Suprapubic skin (tissue), 4 donors: Measurements from ENCODE around the gene MAMDC4. TPM values are rescaled to one million over a fixed set of nuclear protein-coding genes. Genes with fewer than 3 reads are reported as not detected.
"Not testable (repeated sequence)": the region's sequence is repeated elsewhere in the genome, so short reads cannot be mapped to it uniquely, and the experiment has no call there.

Source experiments
- DNase-seq, 2 donors: peaks; one replicate each; pipeline ENCODE4 v3.0.0-alpha.2; 2019; ENCODE audit warnings: low spot score in 2 of 2
- H3K27ac ChIP-seq: fragments of 200-600 bp; sonication (generic); one replicate; pipeline ENCODE4 v1.5.1; 2019
- H3K27me3 ChIP-seq: fragments of 200-600 bp; sonication (generic); one replicate; pipeline ENCODE4 v1.5.1; 2019
- H3K36me3 ChIP-seq: fragments of 200-600 bp; sonication (generic); one replicate; pipeline ENCODE4 v1.5.1; 2019
- H3K4me1 ChIP-seq: fragments of 200-600 bp; sonication (generic); one replicate; pipeline ENCODE4 v1.5.1; 2019
- H3K4me3 ChIP-seq: fragments of 200-600 bp; sonication (generic); one replicate; pipeline ENCODE4 v1.5.1; 2019; ENCODE audit warnings: mild to moderate bottlenecking
- H3K9me3 ChIP-seq: fragments of 200-600 bp; sonication (generic); one replicate; pipeline ENCODE4 v1.5.1; 2019
- EP300 ChIP-seq: sonication (generic); formaldehyde crosslinking; IDR thresholded peaks from one replicate; pipeline ENCODE4 v1.6.1; 2017; ENCODE audit warnings: antibody characterized with exemption
- POLR2A ChIP-seq, 2 donors: fragments of 450-650 bp; IDR thresholded peaks; one replicate each; pipeline ENCODE4 v1.6.1; 2017; ENCODE audit warnings: antibody characterized with exemption in 2 of 2, mild to moderate bottlenecking in 2 of 2, moderate library complexity in 2 of 2
- POLR2AphosphoS5 ChIP-seq, 3 donors: sonication (generic); formaldehyde crosslinking; IDR thresholded peaks; one replicate each; pipeline ENCODE4 v1.6.1; 2017; ENCODE audit warnings: antibody characterized with exemption in 3 of 3
- WGBS: methylation state at CpG from one replicate; pipeline ENCODE4 v1.1.5; 2018; 5-methylcytosine and 5-hydroxymethylcytosine counted together
- total RNA-seq, 4 donors: library from RNA; depleted of rRNA; stranded (reverse); fragments of >200 nt; gene quantifications; one replicate each; pipeline ENCODE4 v1.1.0, GENCODE V29; 2016
- TF ChIP-seq, protein P1 (sequence below), 2 donors: fragments of 200-600 bp in 1 of 2; fragments of 450-650 bp in 1 of 2; sonication (generic) in 1 of 2; IDR thresholded peaks; one replicate each; pipeline ENCODE4 v1.5.1; 2016 to 2019; ENCODE audit warnings: antibody characterized with exemption in 2 of 2, mild to moderate bottlenecking in 1 of 2, moderate library complexity in 1 of 2

MAMDC4 gene
- total RNA-seq, 4 donors from 2014 or later = 1.3 to 3.9 (median 1.8) TPM

DNA sequence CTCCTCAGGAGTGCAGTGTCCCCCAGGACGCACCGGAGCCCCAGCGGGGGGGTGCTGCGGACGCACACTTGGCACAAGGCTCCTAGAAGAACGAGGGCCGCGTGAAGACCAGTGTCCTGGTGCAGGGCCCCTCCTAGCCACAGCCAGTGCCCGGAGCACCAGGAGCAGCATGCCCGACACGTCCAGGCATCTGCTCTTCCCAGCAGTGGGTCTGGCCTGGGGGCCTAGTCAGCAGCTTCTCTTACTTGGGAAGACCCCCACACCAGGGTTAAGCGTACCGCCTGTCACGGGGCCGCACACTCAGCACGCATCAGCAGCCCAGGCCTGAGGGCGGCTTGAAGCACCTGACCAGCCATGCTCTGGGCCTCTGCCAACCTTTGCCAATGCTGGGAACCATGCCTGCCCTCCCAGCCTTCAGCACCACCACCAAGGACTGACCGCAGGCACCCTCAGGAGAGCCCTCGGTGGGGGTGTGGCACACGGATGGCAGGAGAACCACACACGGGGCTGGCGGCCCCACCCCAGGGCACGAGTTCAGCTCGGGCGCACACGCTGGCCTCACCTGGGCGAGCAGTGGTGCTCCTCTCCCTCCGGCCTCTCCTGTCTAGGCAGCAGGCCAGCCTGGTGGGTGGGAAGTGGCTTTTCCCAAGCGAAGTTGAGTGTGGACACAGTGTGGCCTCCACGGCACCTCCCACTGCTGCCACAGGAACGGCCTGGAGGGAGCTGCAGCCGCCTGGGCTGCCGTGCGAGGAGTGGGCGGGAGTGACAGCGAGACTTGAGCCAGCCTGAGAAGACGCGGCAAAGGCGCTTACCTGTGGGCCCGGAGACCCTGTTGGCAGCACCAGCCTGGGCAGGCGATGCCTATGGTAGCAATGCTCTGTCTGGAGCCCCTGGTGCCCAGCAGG is 21.9 kb upstream of the MAMDC4 start:
- peaks cover 84% of the 10 kb centered on the region for H3K36me3 ChIP-seq
- H3K27me3 ChIP-seq = no peaks in the 10 kb centered on the region
- WGBS = 98% methylated on average over 9 of the region's 41 CpGs

GRCh38 chr9:136831002-136831719 is 21.0 kb upstream of the MAMDC4 start:
- Histone ChIP-seq H3K27ac (no peak overlapping the region), H3K36me3 (peaks cover 80% of the 10 kb centered on the region), H3K4me3 (no peak overlapping the region), H3K4me1 (no peaks in the 10 kb centered on the region), H3K27me3 (no peaks in the 10 kb centered on the region), H3K9me3 (no peaks in the 10 kb centered on the region)
- WGBS = 90% methylated on average over 28 of the region's 30 CpGs
- TF ChIP-seq POLR2AphosphoS5 (IDR thresholded peaks at IDR 0.05) (no peak), EP300 (no peak), POLR2A (IDR thresholded peaks at IDR 0.05) (no peak)
- TF ChIP-seq, protein P1, sequence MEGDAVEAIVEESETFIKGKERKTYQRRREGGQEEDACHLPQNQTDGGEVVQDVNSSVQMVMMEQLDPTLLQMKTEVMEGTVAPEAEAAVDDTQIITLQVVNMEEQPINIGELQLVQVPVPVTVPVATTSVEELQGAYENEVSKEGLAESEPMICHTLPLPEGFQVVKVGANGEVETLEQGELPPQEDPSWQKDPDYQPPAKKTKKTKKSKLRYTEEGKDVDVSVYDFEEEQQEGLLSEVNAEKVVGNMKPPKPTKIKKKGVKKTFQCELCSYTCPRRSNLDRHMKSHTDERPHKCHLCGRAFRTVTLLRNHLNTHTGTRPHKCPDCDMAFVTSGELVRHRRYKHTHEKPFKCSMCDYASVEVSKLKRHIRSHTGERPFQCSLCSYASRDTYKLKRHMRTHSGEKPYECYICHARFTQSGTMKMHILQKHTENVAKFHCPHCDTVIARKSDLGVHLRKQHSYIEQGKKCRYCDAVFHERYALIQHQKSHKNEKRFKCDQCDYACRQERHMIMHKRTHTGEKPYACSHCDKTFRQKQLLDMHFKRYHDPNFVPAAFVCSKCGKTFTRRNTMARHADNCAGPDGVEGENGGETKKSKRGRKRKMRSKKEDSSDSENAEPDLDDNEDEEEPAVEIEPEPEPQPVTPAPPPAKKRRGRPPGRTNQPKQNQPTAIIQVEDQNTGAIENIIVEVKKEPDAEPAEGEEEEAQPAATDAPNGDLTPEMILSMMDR (IDR thresholded peaks at IDR 0.05) = no peak
- no peak for DNase-seq

More for the DNA sequence above, 21.9 kb upstream of the MAMDC4 start:
- H3K4me1 ChIP-seq = no peaks in the 10 kb centered on the region
- DNase-seq = no peak
- no peak for TF ChIP-seq POLR2A (IDR thresholded peaks at IDR 0.05)
- TF ChIP-seq, protein P1 (IDR thresholded peaks at IDR 0.05) = no peak
- no peak for TF ChIP-seq EP300
- no peak for TF ChIP-seq POLR2AphosphoS5 (IDR thresholded peaks at IDR 0.05)
- H3K4me3 ChIP-seq = no peak overlapping the region
- no peaks in the 10 kb centered on the region for H3K9me3 ChIP-seq
- H3K27ac ChIP-seq = no peak overlapping the region

GRCh38 chr9:136831720-136832104 is 20.4 kb upstream of the MAMDC4 start:
- peaks cover 79% of the 10 kb centered on the region for H3K36me3 ChIP-seq
- H3K9me3 ChIP-seq = no peaks in the 10 kb centered on the region
- H3K27ac ChIP-seq = no peak overlapping the region
- no peaks in the 10 kb centered on the region for H3K4me1 ChIP-seq
- 94% methylated on average over 11 of the region's 23 CpGs for WGBS
- TF ChIP-seq POLR2AphosphoS5 (IDR thresholded peaks at IDR 0.05) (no peak), EP300 (no peak), POLR2A (IDR thresholded peaks at IDR 0.05) (no peak)
- TF ChIP-seq, protein P1 (IDR thresholded peaks at IDR 0.05) = no peak
- no peak overlapping the region for H3K4me3 ChIP-seq
- no peaks in the 10 kb centered on the region for H3K27me3 ChIP-seq
- no peak for DNase-seq

GRCh38 chr9:136832581-136832980 is 19.6 kb upstream of the MAMDC4 start:
- Histone ChIP-seq H3K4me1 (no peaks in the 10 kb centered on the region), H3K9me3 (no peaks in the 10 kb centered on the region), H3K27me3 (no peaks in the 10 kb centered on the region), H3K4me3 (no peak overlapping the region), H3K36me3 (peaks cover 77% of the 10 kb centered on the region), H3K27ac (no peak overlapping the region)
- 100% methylated on average over 1 of the region's 9 CpGs for WGBS
- TF ChIP-seq, protein P1 (IDR thresholded peaks at IDR 0.05) = no peak
- TF ChIP-seq POLR2A (IDR thresholded peaks at IDR 0.05) (no peak), EP300 (no peak)
- DNase-seq = no peak

DNA sequence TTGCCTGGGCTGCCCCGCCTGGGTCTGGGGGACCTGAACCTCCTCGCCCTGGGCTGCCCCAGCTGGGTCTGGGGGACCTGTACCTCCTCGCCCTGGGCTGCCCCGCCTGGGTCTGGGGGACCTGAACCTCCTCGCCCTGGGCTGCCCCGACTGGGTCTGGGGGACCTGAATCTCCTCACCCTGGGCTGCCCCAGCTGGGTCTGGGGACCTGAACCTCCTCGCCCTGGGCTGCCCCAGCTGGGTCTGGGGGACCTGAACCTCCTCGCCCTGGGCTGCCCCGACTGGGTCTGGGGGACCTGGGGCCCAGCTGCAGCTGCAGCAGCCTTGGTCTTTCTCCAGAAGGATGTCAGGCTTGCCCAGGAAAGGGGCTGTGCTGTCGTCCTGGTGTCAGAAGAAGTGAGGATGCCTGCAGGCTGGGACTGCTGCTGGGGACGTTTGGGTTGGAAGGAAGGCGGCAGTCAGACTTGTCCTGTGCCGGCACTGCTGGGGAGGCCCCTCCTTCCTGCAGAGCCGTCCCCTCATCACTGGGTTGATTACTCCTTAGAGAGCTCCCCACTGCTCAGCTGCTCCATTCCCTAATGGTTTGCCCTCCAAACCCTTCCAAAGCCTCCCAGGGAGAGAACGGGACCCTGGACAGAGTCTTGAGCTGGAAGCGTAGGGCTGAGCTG is 18.6 kb upstream of the MAMDC4 start:
- not testable (repeated sequence) for H3K27me3 ChIP-seq, H3K4me3 ChIP-seq, H3K4me1 ChIP-seq, H3K27ac ChIP-seq, DNase-seq, H3K9me3 ChIP-seq
- peaks cover 78% of the 10 kb centered on the region for H3K36me3 ChIP-seq
- WGBS = 66% methylated on average over 11 of the region's 16 CpGs
